OCI-LY3 (cell line): Measurements from ENCODE around the gene TRIM71.
"Not testable (repeated sequence)": the region's sequence is repeated elsewhere in the genome, so short reads cannot be mapped to it uniquely, and the experiment has no call there.

ENCODE experiments used
- H2AFZ ChIP-seq: fragments of 200-600, 300-600 bp; shearing (Covaris generic); 2 replicates; pipeline ENCODE4 v1.6.0; 2014; ENCODE audit warnings: antibody characterized with exemption, low read depth, low read length
- H3K27ac ChIP-seq: fragments of 200-600, 300-600 bp; sonication (generic); 2 replicates; pipeline ENCODE4 v1.5.1; 2014; ENCODE audit warnings: mild to moderate bottlenecking, low read length, moderate library complexity, mixed read lengths
- H3K27me3 ChIP-seq: fragments of 200-600, 300-600 bp; sonication (generic); 2 replicates; pipeline ENCODE4 v1.6.1; 2014; ENCODE audit warnings: low read depth, low read length, mixed read lengths
- H3K36me3 ChIP-seq: fragments of 200-600, 300-600 bp; sonication (generic); replicated peaks from 2 replicates; pipeline ENCODE3; 2014; ENCODE audit warnings: low read depth, low read length, mixed read lengths
- H3K4me1 ChIP-seq: fragments of 300-600, 200-600 bp; sonication (generic); 2 replicates; pipeline ENCODE4 v1.6.1; 2014; ENCODE audit warnings: low read length, mixed read lengths
- H3K4me2 ChIP-seq: fragments of 200-600, 300-600 bp; sonication (generic); 2 replicates; pipeline ENCODE4 v1.6.1; 2014; ENCODE audit warnings: low read length, mixed read lengths
- H3K4me3 ChIP-seq: fragments of 300-600, 200-600 bp; sonication (generic); 2 replicates; pipeline ENCODE4 v1.5.1; 2014; ENCODE audit warnings: antibody characterized with exemption, mild to moderate bottlenecking, low read length, moderate library complexity
- H3K79me2 ChIP-seq: fragments of 300-600, 200-600 bp; shearing (Covaris generic); 2 replicates; pipeline ENCODE4 v1.6.1; 2014; ENCODE audit warnings: mild to moderate bottlenecking, low read length, mixed read lengths
- H3K9ac ChIP-seq: fragments of 300-600, 200-600 bp; shearing (Covaris generic); 2 replicates; pipeline ENCODE4 v1.6.0; 2014; ENCODE audit warnings: mild to moderate bottlenecking, low read length, moderate library complexity
- H3K9me3 ChIP-seq: fragments of 200-600, 300-600 bp; shearing (Covaris generic); 2 replicates; pipeline ENCODE4 v1.6.1; 2014; ENCODE audit warnings: low read length, mixed read lengths; ENCODE audit not compliant: insufficient read depth
- H4K20me1 ChIP-seq: fragments of 200-600, 300-600 bp; sonication (generic); 2 replicates; pipeline ENCODE4 v1.6.1; 2016; ENCODE audit warnings: low read length, mixed read lengths; ENCODE audit not compliant: insufficient read depth
- EZH2phosphoT487 ChIP-seq: fragments of 200-600 bp; shearing (Covaris generic); IDR thresholded peaks from 2 replicates; pipeline ENCODE4 v1.6.1; 2018; ENCODE audit warnings: antibody characterized with exemption, mixed run types, low read depth
- TF ChIP-seq, protein P1 (sequence below): fragments of 200-600, 300-600 bp; sonication (generic); IDR thresholded peaks from 2 replicates; pipeline ENCODE4 v1.5.1; 2014; ENCODE audit warnings: antibody characterized with exemption, low read length, low read depth

Gene TRIM71

DNA sequence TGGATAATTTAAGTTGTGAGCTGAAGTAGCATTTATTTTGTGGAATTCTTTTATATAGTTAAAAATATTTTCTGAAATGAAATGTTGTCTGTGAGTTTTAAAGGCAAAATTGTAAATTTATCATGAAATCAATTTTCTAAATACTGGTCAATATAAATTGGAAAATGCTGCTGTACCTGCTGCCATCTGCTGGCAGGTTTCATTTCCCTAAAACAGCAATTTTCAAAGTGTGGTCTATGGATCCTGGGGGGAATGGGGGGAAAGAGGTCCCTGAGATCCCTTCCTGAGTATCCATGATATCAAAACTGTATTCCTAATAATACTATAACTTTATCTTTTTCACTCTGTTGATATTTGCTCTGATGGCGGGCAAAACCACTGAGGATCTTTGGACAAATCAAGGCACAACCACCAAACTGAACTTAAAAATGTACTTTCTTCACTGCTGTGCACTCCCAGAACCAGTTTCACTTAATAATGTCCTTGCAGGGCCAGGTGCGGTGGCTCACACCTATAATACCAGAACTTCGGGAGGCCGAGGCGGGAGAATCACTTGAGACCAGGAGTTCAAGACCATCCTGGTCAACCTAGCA, 116.4 kb downstream of the TRIM71 start:
- TF ChIP-seq EZH2phosphoT487, result no peak
- TF ChIP-seq, protein P1, sequence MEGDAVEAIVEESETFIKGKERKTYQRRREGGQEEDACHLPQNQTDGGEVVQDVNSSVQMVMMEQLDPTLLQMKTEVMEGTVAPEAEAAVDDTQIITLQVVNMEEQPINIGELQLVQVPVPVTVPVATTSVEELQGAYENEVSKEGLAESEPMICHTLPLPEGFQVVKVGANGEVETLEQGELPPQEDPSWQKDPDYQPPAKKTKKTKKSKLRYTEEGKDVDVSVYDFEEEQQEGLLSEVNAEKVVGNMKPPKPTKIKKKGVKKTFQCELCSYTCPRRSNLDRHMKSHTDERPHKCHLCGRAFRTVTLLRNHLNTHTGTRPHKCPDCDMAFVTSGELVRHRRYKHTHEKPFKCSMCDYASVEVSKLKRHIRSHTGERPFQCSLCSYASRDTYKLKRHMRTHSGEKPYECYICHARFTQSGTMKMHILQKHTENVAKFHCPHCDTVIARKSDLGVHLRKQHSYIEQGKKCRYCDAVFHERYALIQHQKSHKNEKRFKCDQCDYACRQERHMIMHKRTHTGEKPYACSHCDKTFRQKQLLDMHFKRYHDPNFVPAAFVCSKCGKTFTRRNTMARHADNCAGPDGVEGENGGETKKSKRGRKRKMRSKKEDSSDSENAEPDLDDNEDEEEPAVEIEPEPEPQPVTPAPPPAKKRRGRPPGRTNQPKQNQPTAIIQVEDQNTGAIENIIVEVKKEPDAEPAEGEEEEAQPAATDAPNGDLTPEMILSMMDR, result peak; percentile 88
- no peak overlapping the region for H3K4me2 ChIP-seq
- no peaks in the 10 kb centered on the region for H3K4me1 ChIP-seq
- no peak overlapping the region for H3K9ac ChIP-seq
- no peaks in the 10 kb centered on the region for H3K79me2 ChIP-seq
- H3K36me3 ChIP-seq, result no peaks in the 10 kb centered on the region
- H3K4me3 ChIP-seq, result no peak overlapping the region
- H3K9me3 ChIP-seq, result no peaks in the 10 kb centered on the region
- no peaks in the 10 kb centered on the region for H4K20me1 ChIP-seq
- H3K27ac ChIP-seq, result no peak overlapping the region
- H3K27me3 ChIP-seq, result peaks cover 6% of the 10 kb centered on the region
- H2AFZ ChIP-seq, result no peak overlapping the region

DNA sequence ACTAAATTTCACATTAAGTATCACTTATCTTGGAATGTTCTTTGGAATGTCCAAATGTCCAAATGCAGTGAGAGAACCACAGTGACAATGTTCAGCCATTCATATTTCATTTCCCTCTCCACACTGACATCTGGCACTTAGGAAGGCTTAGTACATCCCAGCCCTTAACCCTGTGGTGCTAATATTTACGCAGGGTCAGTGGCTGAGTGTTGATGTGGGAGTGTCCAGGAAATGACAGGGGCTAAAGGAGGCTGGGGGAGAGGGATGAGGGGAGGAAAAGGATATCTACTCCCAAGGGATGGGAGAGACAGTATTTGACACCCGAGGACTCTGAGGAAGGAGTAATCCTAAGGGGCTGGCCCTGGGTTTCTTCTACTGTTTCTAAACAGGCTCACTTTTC, 119.5 kb downstream of the TRIM71 start:
- Histone ChIP-seq H3K4me2 (no peak overlapping the region), H4K20me1 (no peaks in the 10 kb centered on the region), H3K27ac (no peak overlapping the region), H3K4me1 (no peaks in the 10 kb centered on the region), H3K79me2 (no peaks in the 10 kb centered on the region), H3K4me3 (no peak overlapping the region), H3K27me3 (peaks cover 6% of the 10 kb centered on the region), H3K9ac (no peak overlapping the region), H3K9me3 (no peaks in the 10 kb centered on the region), H3K36me3 (no peaks in the 10 kb centered on the region), H2AFZ (no peak overlapping the region)
- TF ChIP-seq, protein P1, result no peak
- no peak for TF ChIP-seq EZH2phosphoT487

DNA sequence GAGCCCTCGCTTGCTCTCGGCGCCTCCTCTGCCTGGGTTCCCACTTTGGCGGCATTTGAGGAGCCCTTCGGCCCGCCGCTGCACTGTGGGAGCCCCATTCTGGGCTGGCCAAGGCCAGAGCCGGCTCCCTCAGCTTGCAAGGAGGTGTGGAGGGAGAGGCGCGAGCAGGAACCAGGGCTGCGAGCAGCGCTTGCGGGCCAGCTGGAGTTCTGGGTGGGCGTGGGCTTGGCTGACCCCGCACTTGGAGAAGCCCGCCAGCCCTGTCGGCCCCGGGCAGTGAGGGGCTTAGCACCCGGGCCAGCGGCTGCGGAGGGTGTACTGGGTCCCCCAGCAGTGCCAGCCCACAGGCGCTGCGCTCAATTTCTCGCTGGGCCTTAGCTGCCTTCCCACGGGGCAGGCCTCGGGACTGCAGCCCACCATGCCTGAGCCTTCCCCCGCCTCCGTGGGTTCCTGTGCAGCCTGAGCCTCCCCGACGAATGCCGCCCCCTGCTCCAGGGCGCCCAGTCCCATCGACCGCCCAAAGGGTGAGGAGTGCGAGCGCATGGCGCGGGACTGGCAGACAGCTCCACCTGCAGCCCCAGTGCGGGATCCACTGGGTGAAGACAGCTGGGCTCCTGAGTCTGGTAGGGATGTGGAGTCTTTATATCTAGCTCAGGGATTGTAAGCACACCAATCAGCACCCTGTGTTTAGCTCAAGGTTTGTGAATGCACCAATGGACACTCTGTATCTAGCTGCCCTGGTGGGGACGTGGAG, 121.9 kb downstream of the TRIM71 start:
- not testable (repeated sequence) for H3K27me3 ChIP-seq, H4K20me1 ChIP-seq, H3K4me2 ChIP-seq

DNA sequence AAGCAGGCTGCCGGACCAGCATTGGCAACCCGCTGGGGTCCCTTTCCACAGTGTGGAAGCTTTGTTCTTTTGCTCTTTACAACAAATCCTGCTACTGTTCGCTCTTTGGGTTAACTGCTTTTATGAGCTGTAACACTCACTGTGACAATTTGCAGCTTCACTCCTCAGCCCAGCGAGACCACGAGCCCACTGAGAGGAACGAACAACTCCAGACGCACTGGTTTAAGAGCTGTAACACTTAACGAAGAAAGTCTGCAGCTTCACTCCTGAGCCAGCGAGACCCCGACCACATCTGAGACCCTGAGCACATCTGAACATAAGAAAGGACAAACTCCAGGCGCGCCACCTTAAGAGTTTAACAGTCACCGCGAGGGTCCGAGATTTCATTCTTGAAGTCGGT, 122.9 kb downstream of the TRIM71 start:
- Histone ChIP-seq H3K27ac (no peak overlapping the region), H3K9me3 (no peaks in the 10 kb centered on the region), H3K36me3 (no peaks in the 10 kb centered on the region), H3K79me2 (no peaks in the 10 kb centered on the region), H3K4me1 (no peaks in the 10 kb centered on the region), H4K20me1 (no peaks in the 10 kb centered on the region), H3K4me3 (no peak overlapping the region), H3K27me3 (peaks cover 6% of the 10 kb centered on the region), H3K4me2 (no peak overlapping the region), H2AFZ (no peak overlapping the region), H3K9ac (no peak overlapping the region)
- TF ChIP-seq, protein P1, result no peak
- no peak for TF ChIP-seq EZH2phosphoT487

More for the DNA sequence above, 121.9 kb downstream of the TRIM71 start:
- not testable (repeated sequence) for H3K36me3 ChIP-seq, H3K27ac ChIP-seq, H3K79me2 ChIP-seq, H3K9me3 ChIP-seq, H3K4me3 ChIP-seq, H2AFZ ChIP-seq, H3K9ac ChIP-seq, H3K4me1 ChIP-seq
